Stomach (tissue), 4 donors: ENCODE data around the gene CACNG6.

Experiments used
- CTCF ChIP-seq, 7 experiments: fragments of 450-650 bp in 4 of 7; fragments of 200-600 bp in 3 of 7; sonication (generic) in 3 of 7; IDR thresholded peaks; one replicate each; pipeline ENCODE4 v1.5.1; 2016 to 2019; ENCODE audit warnings: antibody characterized with exemption in 7 of 7, control low read depth in 2 of 7, mild to moderate bottlenecking in 1 of 7
- POLR2A ChIP-seq, 4 donors: fragments of 450-650 bp; IDR thresholded peaks; one replicate each; pipeline ENCODE4 v1.6.1; 2016; ENCODE audit warnings: antibody characterized with exemption in 4 of 4, control low read depth in 2 of 4, mild to moderate bottlenecking in 1 of 4, moderate library complexity in 1 of 4
- POLR2AphosphoS5 ChIP-seq, 3 donors: sonication (generic); formaldehyde crosslinking; IDR thresholded peaks; one replicate each; pipeline ENCODE4 v1.6.1; 2016; ENCODE audit warnings: antibody characterized with exemption in 3 of 3

GRCh38 chr19:53944933-53945332 is 46.5 kb upstream of the CACNG6 start:
- TF ChIP-seq POLR2A (IDR thresholded peaks at IDR 0.05) (no peak), CTCF (IDR thresholded peaks at IDR 0.05) (no peak), POLR2AphosphoS5 (IDR thresholded peaks at IDR 0.05) (no peak)
